ENCODE results near the gene GNB3.

The GNB3 gene

GRCh38 chr12:6840761-6841515 lies at the start of gene GNB3:
GNB3 (plus strand) TSS chr12:6840925; CDS start chr12:6841288, 363 bp downstream.
- no peak for DNase-seq

- DNase-seq = no peak
Measured at GRCh38 chr12:6791931-6792520, 48.7 kb upstream of the GNB3 start.

- peak; percentile 19 for DNase-seq
Measured at GRCh38 chr12:6792522-6793201, 48.1 kb upstream of the GNB3 start.

GRCh38 chr12:6795088-6795487 lies 45.6 kb upstream of the GNB3 start:
- DNase-seq = no peak

- no peak for DNase-seq
Measured at GRCh38 chr12:6796576-6796975, 44.1 kb upstream of the GNB3 start.

GRCh38 chr12:6799147-6799546 lies 41.6 kb upstream of the GNB3 start:
- no peak for DNase-seq

GRCh38 chr12:6807170-6807569 lies 33.6 kb upstream of the GNB3 start:
- no peak for DNase-seq

GRCh38 chr12:6809056-6809455 lies 31.7 kb upstream of the GNB3 start:
- DNase-seq = no peak

- DNase-seq = no peak
Measured at GRCh38 chr12:6810758-6811157, 30.0 kb upstream of the GNB3 start.

GRCh38 chr12:6813363-6813762 lies 27.4 kb upstream of the GNB3 start:
- no peak for DNase-seq

- no peak for DNase-seq
Measured at GRCh38 chr12:6816598-6816997, 24.1 kb upstream of the GNB3 start.

- DNase-seq = no peak
Measured at GRCh38 chr12:6817098-6817497, 23.6 kb upstream of the GNB3 start.

- no peak for DNase-seq
Measured at GRCh38 chr12:6817662-6818157, 23.0 kb upstream of the GNB3 start.

GRCh38 chr12:6818222-6818621 lies 22.5 kb upstream of the GNB3 start:
- DNase-seq = no peak

- DNase-seq = no peak
Measured at GRCh38 chr12:6818645-6819044, 22.1 kb upstream of the GNB3 start.

- no peak for DNase-seq
Measured at GRCh38 chr12:6819106-6820030, 21.4 kb upstream of the GNB3 start.

- no peak for DNase-seq
Measured at GRCh38 chr12:6820166-6820565, 20.6 kb upstream of the GNB3 start.

GRCh38 chr12:6821591-6822425 lies 18.9 kb upstream of the GNB3 start, which contains the start of gene GPR162:
GPR162 (plus strand) TSS chr12:6821821; CDS start chr12:6823899, 2,078 bp downstream.
- peak; percentile 71 for DNase-seq

GRCh38 chr12:6822426-6823135 lies 18.1 kb upstream of the GNB3 start:
- no peak for DNase-seq

- DNase-seq = no peak
Measured at GRCh38 chr12:6823182-6824084, 17.3 kb upstream of the GNB3 start.

All from OCI-M1 (cell line).